ENCODE results near the gene PPP1R12B. TPM values are rescaled to one million over a fixed set of nuclear protein-coding genes. Genes with fewer than 3 reads are reported as not detected.
"Not testable (repeated sequence)": the region's sequence is repeated elsewhere in the genome, so short reads cannot be mapped to it uniquely, and the experiment has no call there.

Gene PPP1R12B
- total RNA-seq, 4 donors from 2014 or later: 20.6 to 120 (median 36.9) TPM

DNA sequence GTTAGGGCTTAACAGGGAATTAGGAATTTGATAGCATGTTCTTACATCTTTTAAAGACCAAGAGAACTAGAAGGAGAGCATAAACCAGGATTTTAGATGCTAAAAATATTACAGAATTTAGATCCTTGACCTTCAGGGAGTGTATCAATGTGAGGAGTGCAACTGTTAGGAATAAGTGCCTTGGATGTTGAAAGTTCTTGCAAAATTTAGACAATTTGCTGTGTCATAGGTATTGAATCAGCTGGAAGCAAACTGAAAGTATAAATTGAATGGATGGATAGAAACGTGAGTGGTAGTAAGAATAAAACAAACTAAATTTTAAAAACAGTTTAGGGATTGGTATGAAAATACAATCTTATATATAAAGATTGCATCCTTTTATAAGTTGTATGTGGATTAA lies 27.7 kb downstream of the PPP1R12B start:
- Histone ChIP-seq H3K4me3 (no peak overlapping the region), H3K27ac (no peak overlapping the region), H3K36me3 (no peaks in the 10 kb centered on the region), H3K9me3 (no peaks in the 10 kb centered on the region), H3K4me1 (peaks cover 0 to 5% (median 0%) of the 10 kb centered on the region in 3 donors), H3K27me3 (no peaks in the 10 kb centered on the region)
- intact Hi-C loops (cut with DNase I): no loop called here
- no peak for DNase-seq
- TF ChIP-seq POLR2A (IDR thresholded peaks at IDR 0.05): no peak
- TF ChIP-seq, protein P1, sequence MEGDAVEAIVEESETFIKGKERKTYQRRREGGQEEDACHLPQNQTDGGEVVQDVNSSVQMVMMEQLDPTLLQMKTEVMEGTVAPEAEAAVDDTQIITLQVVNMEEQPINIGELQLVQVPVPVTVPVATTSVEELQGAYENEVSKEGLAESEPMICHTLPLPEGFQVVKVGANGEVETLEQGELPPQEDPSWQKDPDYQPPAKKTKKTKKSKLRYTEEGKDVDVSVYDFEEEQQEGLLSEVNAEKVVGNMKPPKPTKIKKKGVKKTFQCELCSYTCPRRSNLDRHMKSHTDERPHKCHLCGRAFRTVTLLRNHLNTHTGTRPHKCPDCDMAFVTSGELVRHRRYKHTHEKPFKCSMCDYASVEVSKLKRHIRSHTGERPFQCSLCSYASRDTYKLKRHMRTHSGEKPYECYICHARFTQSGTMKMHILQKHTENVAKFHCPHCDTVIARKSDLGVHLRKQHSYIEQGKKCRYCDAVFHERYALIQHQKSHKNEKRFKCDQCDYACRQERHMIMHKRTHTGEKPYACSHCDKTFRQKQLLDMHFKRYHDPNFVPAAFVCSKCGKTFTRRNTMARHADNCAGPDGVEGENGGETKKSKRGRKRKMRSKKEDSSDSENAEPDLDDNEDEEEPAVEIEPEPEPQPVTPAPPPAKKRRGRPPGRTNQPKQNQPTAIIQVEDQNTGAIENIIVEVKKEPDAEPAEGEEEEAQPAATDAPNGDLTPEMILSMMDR (IDR thresholded peaks at IDR 0.05): no peak
- WGBS, 2 donors: 29 to 33% methylated on average over 1 of the region's 1 CpG

DNA sequence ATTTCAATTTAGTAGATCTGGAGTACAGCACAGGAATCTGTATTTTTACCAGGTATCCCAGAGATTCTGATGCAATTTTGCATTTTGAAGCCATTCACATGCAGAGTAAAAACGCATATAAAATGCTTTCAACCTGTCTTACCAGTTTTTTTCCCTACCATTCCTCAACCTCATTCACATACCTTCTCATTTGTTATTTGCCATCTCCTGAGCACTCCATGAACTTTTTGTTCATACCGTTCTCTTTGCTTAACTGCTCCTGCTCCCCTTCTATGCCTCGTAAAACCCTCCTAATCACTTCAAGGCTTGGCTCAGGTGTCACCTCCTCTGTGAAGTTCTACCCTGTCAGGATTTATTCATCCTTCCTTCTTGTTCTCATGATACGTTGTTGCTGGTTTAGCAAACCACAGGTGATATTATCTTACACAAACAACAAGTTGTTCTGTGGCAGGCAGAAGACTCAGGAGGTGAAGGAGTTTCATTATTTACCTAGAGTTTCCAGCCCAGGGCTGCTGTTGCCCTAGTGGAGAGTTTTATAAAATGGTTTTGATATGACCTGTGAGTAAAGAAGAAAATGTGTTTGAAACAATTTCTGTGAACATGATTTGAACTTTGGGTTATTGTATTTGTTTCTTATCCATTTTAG lies 31.5 kb downstream of the PPP1R12B start:
- H3K4me1 ChIP-seq; H3K9me3 ChIP-seq; H3K27ac ChIP-seq; H3K36me3 ChIP-seq; H3K4me3 ChIP-seq; intact Hi-C loops (cut with DNase I); DNase-seq; H3K27me3 ChIP-seq: not testable (repeated sequence)
- 50 to 59% methylated on average over 4 of the region's 4 CpGs for WGBS, 2 donors

DNA sequence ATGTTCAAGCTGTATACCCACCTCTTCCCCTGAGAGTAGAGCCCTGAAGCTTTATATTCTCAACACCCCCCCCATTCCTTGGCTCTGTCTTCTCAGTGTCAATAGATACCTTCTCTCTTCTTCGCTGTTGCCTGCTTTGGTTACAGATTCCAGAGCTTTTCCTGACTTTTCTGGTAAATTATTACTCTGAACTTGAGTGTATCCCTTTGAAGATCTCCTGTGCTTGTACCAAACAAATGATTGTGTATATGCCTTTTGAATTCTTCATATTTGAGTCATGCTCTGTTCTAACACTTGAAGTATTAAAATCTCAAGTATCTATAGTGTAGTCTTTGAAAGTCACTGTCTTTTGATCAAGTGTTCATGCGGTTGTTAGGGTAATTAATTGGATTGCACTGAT lies 32.0 kb downstream of the PPP1R12B start:
- H3K4me3 ChIP-seq; H3K27me3 ChIP-seq; intact Hi-C loops (cut with DNase I); DNase-seq; H3K4me1 ChIP-seq; H3K27ac ChIP-seq; H3K36me3 ChIP-seq; H3K9me3 ChIP-seq: not testable (repeated sequence)
- WGBS, 2 donors: 76 to 80% methylated on average over 2 of the region's 2 CpGs

DNA sequence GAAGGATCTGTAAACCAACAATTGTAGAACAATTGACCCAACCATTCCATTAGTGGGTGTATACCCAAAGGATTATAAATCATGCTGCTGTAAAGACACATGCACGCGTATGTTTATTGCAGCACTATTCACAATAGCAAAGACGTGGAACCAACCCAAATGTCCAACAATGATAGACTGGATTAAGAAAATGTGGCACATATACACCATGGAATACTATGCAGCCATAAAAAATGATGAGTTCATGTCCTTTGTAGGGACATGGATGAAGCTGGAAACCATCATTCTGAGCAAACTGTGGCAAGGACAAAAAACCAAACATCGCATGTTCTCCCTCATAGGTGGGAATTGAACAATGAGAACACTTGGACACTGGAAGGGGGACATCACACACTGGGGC lies 33.4 kb downstream of the PPP1R12B start:
- H3K4me1 ChIP-seq; H3K9me3 ChIP-seq; H3K27me3 ChIP-seq; H3K27ac ChIP-seq; H3K4me3 ChIP-seq; intact Hi-C loops (cut with DNase I); DNase-seq; H3K36me3 ChIP-seq: not testable (repeated sequence)
- WGBS, 2 donors: 95 to 96% methylated on average over 4 of the region's 4 CpGs

DNA sequence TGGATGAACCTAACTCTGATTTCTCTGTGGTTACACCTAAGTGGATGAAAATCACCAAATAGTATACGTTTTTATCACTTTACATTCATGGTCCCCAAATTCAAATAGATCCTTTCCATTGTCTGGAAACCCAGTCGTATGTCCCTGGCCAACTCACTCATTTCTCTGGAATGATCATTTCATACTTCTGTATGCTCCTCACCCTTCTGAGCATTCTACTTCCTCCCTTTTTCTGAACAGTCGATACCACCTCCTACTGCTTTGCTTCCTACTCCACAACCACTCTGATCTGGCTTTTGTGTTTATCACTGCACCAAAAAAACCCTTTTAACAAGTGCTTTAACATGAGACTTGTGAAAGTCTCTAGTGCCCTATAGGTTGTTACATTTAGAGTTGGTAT lies 47.3 kb downstream of the PPP1R12B start:
- H3K36me3 ChIP-seq; H3K9me3 ChIP-seq; DNase-seq; intact Hi-C loops (cut with DNase I); H3K4me3 ChIP-seq; H3K27me3 ChIP-seq; H3K27ac ChIP-seq: not testable (repeated sequence)
- H3K4me1 ChIP-seq: peaks cover 0 to 13% (median 2%) of the 10 kb centered on the region in 3 donors
- WGBS, 2 donors: 57 to 64% methylated on average over 3 of the region's 3 CpGs

DNA sequence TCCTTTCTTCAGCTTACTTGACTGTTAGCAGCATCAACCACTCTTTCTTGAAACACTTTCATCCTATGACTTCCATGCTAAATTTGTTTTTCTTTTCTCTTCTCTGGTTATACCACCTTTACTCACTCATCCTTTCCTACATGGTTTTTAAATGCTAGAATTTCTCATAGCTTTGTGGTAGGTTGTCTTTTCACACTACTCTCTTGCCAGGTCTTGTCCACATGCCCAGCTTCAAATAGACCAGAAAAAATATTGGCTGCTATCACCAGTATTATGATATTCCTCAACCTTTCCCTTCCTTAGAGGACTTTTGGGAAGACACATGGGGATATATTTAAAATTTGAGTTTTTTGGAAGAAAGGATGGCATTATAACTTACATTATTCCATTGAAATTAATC lies 48.8 kb downstream of the PPP1R12B start:
- Histone ChIP-seq H3K4me1 (peaks cover 0 to 13% (median 2%) of the 10 kb centered on the region in 3 donors), H3K36me3 (no peaks in the 10 kb centered on the region), H3K27me3 (no peaks in the 10 kb centered on the region), H3K27ac (no peak overlapping the region), H3K9me3 (no peaks in the 10 kb centered on the region), H3K4me3 (no peak overlapping the region)
- DNase-seq: no peak
- intact Hi-C loops (cut with DNase I): no loop called here
- TF ChIP-seq, protein P1 (IDR thresholded peaks at IDR 0.05): no peak
- TF ChIP-seq POLR2A (IDR thresholded peaks at IDR 0.05): no peak

DNA sequence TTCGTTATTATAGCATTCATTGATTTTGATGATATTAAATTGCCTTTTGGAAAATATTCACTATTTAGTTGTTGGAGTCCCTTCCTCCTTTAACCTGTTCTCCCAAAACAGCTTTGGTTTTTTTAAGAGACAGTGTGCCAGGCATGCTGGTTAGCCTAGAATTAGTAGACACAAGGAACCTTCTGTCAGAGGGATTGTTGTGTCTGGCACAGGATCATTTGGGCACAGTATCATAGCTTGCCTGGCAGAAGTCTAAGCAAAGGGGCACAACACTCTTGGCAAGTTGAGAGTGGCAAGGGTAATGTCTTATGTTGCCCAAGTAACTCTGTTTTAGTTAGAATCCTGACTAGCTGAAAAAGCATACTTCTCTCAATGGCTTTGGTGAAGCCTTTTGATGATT lies 49.9 kb downstream of the PPP1R12B start:
- DNase-seq; H3K27ac ChIP-seq; H3K4me3 ChIP-seq; H3K27me3 ChIP-seq; H3K9me3 ChIP-seq; H3K36me3 ChIP-seq; intact Hi-C loops (cut with DNase I): not testable (repeated sequence)
- H3K4me1 ChIP-seq: peaks cover 0 to 13% (median 2%) of the 10 kb centered on the region in 3 donors
- WGBS, 2 donors: 56 to 74% methylated on average over 1 of the region's 1 CpG

DNA sequence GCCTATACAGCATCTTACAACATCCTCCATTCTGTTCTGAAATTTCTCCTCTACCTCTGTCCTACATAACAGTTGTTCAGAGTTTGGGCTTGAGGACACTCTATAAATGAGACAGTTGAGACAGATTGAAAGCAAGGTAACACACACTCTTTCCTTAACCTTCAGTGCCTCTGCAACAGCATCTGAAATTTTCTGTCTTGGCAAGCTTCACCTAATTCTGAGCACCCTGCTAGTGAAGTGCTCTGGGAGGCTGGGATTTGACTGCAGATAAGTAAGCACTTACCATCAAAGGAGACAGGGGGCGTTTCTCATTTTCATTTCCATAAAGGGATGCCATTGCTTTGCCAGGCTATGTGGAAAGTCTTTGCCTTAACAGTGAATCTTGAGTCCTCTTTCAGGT lies 53.3 kb downstream of the PPP1R12B start:
- 33 to 67% methylated on average over 1 of the region's 1 CpG for WGBS, 2 donors

DNA sequence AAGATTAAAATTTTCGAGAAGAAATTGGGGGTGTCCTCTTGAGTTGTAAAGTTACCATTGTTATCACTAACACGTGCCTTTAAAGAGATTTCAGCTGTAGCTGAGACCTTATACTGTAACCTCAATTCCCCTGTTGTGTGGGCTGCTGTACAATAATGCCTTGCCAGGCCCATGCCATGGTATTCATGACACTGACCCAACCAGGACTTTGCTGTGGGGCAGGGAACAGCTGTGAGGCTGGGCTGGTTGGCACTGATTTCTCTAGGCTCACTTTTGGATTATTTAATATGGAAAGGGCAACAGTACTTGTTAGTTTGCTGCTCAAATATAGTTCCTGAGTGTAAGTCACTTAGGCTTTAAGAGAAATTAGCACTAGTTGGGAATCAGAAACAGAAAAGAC lies 54.9 kb downstream of the PPP1R12B start:
- H3K27ac ChIP-seq; H3K9me3 ChIP-seq; H3K4me1 ChIP-seq; DNase-seq; H3K27me3 ChIP-seq; H3K36me3 ChIP-seq; intact Hi-C loops (cut with DNase I); H3K4me3 ChIP-seq: not testable (repeated sequence)
- WGBS, 2 donors: 76 to 89% methylated on average over 2 of the region's 2 CpGs

More for the DNA sequence above, 53.3 kb downstream of the PPP1R12B start:
- H3K9me3 ChIP-seq; H3K36me3 ChIP-seq; H3K27ac ChIP-seq; intact Hi-C loops (cut with DNase I); H3K4me3 ChIP-seq; H3K27me3 ChIP-seq; DNase-seq: not testable (repeated sequence)
- H3K4me1 ChIP-seq: peaks cover 0 to 13% (median 2%) of the 10 kb centered on the region in 3 donors
